Tibial artery (tissue), 4 donors: ENCODE data around the gene CST8.

Source experiments
- DNase-seq, 2 donors: peaks; one replicate each; pipeline ENCODE4 v3.0.0-alpha.2; 2019
- H3K27ac ChIP-seq, 2 donors: fragments of 200-600 bp; sonication (generic) in 1 of 2; 1 replicate in 1 of 2; 2 replicates in 1 of 2; pipeline ENCODE4 v1.5.1; 2018 to 2019; ENCODE audit warnings: mild to moderate bottlenecking in 1 of 2
- H3K27me3 ChIP-seq, 2 donors: fragments of 200-600 bp; sonication (generic) in 1 of 2; one replicate each; pipeline versions ENCODE4 v1.5.1 to v1.6.0; 2016 to 2019
- H3K36me3 ChIP-seq, 3 donors: fragments of 200-600 bp; sonication (generic) in 2 of 3; one replicate each; pipeline ENCODE4 v1.5.1; 2016 to 2019; ENCODE audit warnings: mild to moderate bottlenecking in 2 of 3
- H3K4me1 ChIP-seq, 4 donors: fragments of 200-600 bp; sonication (generic) in 2 of 4; 1 replicate in 3 of 4; 2 replicates in 1 of 4; pipeline ENCODE4 v1.5.1; 2016 to 2019
- H3K4me3 ChIP-seq, 2 donors: fragments of 200-600 bp; sonication (generic) in 1 of 2; 1 replicate in 1 of 2; 2 replicates in 1 of 2; pipeline ENCODE4 v1.5.1; 2018 to 2019; ENCODE audit warnings: mild to moderate bottlenecking in 2 of 2
- H3K9me3 ChIP-seq, 3 donors: fragments of 200-600 bp; sonication (generic) in 1 of 3; one replicate each; pipeline ENCODE4 v1.5.1; 2016 to 2019
- CTCF ChIP-seq, 2 experiments: fragments of 200-600 bp in 1 of 2; fragments of 450-650 bp in 1 of 2; IDR thresholded peaks; one replicate each; pipeline ENCODE4 v1.5.1; 2017 to 2019; ENCODE audit warnings: antibody characterized with exemption in 2 of 2, mild to moderate bottlenecking in 1 of 2, moderate library complexity in 1 of 2
- intact Hi-C: fragments of 100-400 bp; cut with DNase I; formaldehyde crosslinking; loops from one replicate; pipeline ENCODE4 v1.15.0; 2023; ENCODE audit warnings: low total_unique reads

The CST8 gene

GRCh38 chr20:23446505-23446904, 44.4 kb upstream of the CST8 start:
- Histone ChIP-seq H3K4me3 (no peak overlapping the region), H3K4me1 (no peaks in the 10 kb centered on the region), H3K9me3 (no peaks in the 10 kb centered on the region), H3K27ac (no peak overlapping the region), H3K36me3 (no peaks in the 10 kb centered on the region), H3K27me3 (peaks cover 0 to 4% of the 10 kb centered on the region in 2 donors)
- peak; percentile 22 to 30 for TF ChIP-seq CTCF (IDR thresholded peaks at IDR 0.05)
- intact Hi-C loops = loop anchor here (10.0 kb wide), 1 partner anchor 158 kb away; the partner anchor contains the start of gene CST9
- DNase-seq = no peak

DNA sequence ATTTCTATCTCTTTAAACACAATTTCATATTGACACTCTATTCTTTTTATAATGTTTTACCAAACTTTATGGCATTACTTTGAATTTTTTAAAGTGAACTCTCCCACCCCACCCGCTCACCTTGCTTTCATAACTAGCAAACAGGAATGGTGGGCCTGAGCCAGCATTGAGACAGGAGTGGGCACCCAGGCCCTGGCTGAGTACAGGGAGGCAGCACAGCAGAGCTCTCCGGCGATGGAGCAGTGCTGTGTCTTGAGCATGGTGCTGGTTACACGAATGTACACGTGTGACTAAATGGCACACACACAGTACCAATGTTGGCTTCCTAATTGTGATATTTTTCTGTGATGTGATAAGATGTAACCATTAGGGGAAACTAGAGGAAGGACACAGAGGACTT, 42.8 kb upstream of the CST8 start:
- TF ChIP-seq CTCF (IDR thresholded peaks at IDR 0.05) = no peak
- intact Hi-C loops = loop anchor here (10.0 kb wide), 1 partner anchor 157 kb away; the partner anchor contains the start of gene CST9
- DNase-seq = no peak
- Histone ChIP-seq H3K4me3 (no peak overlapping the region), H3K9me3 (no peaks in the 10 kb centered on the region), H3K4me1 (no peaks in the 10 kb centered on the region), H3K27me3 (peaks cover 0 to 10% of the 10 kb centered on the region in 2 donors), H3K36me3 (no peaks in the 10 kb centered on the region), H3K27ac (no peak overlapping the region)

DNA sequence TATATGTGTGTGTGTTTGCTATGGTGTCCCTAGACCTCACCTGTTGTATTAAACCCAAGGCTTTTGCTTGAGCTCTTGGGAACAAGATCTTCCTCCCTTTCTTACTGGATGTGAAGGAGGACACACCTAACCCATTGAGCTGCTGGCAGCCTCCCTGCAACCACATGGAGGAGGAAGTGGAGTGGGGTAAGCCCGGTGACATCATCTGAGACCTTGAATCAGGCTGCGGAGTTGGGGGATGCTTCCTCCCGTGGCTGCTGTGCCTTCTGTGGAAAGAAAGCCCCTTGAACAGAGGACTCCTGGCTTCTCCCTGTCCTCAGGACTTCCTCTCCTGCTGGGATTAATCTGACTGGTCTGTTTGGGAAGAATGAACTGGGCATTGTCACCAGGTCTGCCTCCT, 41.5 kb upstream of the CST8 start:
- Histone ChIP-seq H3K4me3 (no peak overlapping the region), H3K36me3 (no peaks in the 10 kb centered on the region), H3K27ac (no peak overlapping the region), H3K9me3 (no peaks in the 10 kb centered on the region), H3K4me1 (no peaks in the 10 kb centered on the region), H3K27me3 (peaks cover 0 to 17% of the 10 kb centered on the region in 2 donors)
- no peak for DNase-seq
- intact Hi-C loops = loop anchor here (10.0 kb wide), 1 partner anchor 155 kb away; the partner anchor contains the start of gene CST9
- no peak for TF ChIP-seq CTCF (IDR thresholded peaks at IDR 0.05)

DNA sequence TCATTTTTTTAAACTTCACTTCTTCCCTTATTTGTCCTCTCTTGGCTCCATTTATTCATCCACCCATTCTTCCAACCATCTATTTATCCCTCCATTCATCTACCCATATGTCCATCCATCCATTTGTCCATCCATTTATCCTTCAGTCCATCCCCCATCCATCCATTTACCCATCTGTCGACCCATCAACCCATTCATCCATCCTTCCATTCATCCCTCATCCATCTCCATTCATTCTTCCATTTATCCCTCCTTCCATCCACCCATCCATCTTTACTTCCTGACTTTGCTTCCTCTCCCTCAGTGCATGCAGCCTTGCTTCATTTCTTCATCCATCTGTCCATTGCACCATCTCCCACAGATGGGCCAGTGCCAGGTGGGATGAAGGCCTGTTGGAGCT, 40.0 kb upstream of the CST8 start:
- intact Hi-C loops = no loop called here
- TF ChIP-seq CTCF (IDR thresholded peaks at IDR 0.05) = no peak
- DNase-seq = no peak

GRCh38 chr20:23451956-23452487, 38.9 kb upstream of the CST8 start:
- H3K4me3 ChIP-seq = no peak overlapping the region
- H3K4me1 ChIP-seq = no peaks in the 10 kb centered on the region
- no peaks in the 10 kb centered on the region for H3K36me3 ChIP-seq
- TF ChIP-seq CTCF (IDR thresholded peaks at IDR 0.05) = no peak
- no peak overlapping the region for H3K27ac ChIP-seq
- H3K9me3 ChIP-seq = peaks cover 0 to 4% (median 0%) of the 10 kb centered on the region in 3 donors
- peaks cover 0 to 27% of the 10 kb centered on the region in 2 donors for H3K27me3 ChIP-seq
- no peak for DNase-seq
- intact Hi-C loops = no loop called here

More for the DNA sequence above, 40.0 kb upstream of the CST8 start:
- Histone ChIP-seq H3K4me3 (no peak overlapping the region), H3K27ac (no peak overlapping the region), H3K27me3 (peaks cover 0 to 27% of the 10 kb centered on the region in 2 donors), H3K9me3 (peaks cover 0 to 4% (median 0%) of the 10 kb centered on the region in 3 donors), H3K4me1 (no peaks in the 10 kb centered on the region), H3K36me3 (no peaks in the 10 kb centered on the region)
